ENCODE measurements around the gene DCBLD2. TPM values are rescaled to one million over a fixed set of nuclear protein-coding genes. Genes with fewer than 3 reads are reported as not detected.
A peak's percentile ranks its signal among the peaks of the same experiment; 100 is the strongest.

The DCBLD2 gene, protein sequence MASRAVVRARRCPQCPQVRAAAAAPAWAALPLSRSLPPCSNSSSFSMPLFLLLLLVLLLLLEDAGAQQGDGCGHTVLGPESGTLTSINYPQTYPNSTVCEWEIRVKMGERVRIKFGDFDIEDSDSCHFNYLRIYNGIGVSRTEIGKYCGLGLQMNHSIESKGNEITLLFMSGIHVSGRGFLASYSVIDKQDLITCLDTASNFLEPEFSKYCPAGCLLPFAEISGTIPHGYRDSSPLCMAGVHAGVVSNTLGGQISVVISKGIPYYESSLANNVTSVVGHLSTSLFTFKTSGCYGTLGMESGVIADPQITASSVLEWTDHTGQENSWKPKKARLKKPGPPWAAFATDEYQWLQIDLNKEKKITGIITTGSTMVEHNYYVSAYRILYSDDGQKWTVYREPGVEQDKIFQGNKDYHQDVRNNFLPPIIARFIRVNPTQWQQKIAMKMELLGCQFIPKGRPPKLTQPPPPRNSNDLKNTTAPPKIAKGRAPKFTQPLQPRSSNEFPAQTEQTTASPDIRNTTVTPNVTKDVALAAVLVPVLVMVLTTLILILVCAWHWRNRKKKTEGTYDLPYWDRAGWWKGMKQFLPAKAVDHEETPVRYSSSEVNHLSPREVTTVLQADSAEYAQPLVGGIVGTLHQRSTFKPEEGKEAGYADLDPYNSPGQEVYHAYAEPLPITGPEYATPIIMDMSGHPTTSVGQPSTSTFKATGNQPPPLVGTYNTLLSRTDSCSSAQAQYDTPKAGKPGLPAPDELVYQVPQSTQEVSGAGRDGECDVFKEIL
- total RNA-seq (2014; rRNA removed; shearing (Covaris generic)), result 808 and 1,036 TPM in 2 replicates

DNA sequence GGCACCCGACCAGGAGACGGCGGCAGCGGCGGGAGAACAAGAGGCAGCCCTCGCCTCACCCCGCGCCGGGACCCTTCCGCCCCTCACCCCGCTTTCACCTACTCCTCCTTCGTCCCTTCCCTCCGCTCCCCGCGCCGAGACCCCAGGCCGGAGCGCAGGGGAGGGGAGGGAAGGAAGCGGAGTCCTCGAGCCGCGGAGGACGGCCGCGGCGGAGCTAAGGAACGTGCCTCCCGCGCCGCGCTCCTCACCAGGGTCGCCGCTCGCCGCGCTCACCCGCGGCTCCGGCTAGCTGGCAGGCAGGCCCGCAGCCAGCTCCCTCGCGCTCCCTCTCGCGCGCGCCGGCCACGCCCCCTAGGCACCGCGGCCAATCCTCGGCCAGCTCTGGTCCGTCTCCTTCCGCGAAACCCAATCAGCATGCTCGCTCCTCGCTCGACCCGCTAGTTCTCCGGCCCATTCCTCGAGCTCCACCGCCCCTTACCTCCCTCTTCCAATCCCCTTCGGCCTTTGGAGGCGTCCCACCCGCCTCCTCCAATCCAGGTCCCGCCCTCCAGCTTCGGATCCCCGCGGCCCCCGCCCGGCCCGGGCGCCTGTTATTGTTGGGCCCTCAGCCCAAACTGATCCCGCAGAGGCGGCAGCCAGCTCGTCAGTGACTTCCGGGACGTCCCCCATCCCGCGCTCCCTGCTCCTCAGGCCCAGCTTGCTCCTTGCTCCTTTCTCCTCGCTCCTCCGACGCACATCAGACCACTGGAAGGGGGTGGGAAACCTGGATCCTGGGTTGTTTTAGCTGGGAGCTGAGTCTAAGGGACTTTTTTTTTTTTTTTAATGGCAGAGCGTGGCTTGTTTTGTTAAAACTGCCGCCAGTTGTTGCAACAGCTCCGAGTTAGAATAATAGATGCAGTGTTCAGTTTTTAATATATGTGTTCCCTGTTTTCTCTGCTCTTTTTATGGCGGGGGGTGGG, at the start of gene DCBLD2:
DCBLD2 (minus strand) TSS at position 304 of the 959 bp plus-strand sequence. CDS start 369 bp downstream, outside the sequence.
- peak; percentile 94 for DNase-seq (ENCODE audit: low spot score)

DNA sequence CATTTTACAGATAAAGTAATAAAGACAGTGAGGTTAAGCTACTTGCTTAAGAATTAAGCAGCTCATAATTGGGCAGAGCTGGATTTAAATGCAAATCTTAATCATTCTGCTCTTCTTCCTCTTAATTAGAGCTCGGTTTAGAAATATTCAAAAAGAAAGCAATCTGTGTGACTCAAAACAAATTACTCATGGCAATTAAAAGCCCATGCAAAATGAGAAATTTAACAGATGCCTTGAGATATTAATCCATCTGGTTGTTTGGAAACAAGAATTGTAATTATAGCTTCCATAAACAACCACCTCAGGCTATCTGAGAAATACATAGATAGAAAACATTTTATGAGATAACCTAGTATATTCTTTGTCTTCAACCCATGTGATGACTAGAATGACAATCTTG, 44.2 kb upstream of the DCBLD2 start:
- DNase-seq (ENCODE audit: low spot score), result no peak

DNA sequence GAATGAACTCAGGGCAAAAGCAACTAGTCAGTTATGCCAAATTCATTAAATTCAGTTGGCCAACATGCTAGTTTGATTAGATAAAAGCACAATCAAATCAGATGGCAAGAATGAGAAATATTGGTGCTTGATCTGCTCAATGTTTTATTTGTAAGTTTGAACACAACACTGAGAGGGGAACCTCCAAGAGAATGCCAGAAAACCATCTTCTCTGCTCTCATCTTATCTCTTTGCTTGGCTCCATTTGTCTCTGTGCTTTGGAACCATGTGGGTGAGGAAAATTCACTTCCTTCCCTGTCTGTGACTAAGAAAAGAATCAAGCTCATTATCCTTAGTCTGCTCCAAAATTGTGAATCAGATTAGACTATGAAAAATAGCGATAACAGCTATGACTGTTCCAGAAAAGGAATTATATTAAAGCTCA, 43.6 kb upstream of the DCBLD2 start:
- DNase-seq (ENCODE audit: low spot score), result no peak

DNA sequence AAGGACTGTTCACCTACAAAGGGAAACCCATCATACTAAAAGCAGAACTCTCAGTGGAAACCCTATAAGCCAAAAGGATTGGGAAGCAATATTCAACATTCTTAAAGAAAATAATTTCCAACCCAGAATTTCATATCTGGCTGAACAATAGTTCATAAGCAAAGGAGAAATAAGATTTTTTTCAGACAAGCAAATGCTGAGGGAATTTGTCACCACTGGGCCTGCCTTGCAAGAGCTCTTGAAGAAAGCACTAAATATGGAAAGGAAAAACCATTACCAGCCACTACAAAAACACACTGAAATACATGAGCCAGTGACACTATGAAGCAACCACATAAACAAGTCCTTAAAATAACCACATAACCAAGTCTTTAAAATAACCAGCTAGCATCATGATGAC, 28.9 kb upstream of the DCBLD2 start:
- no peak for DNase-seq (ENCODE audit: low spot score)

DNA sequence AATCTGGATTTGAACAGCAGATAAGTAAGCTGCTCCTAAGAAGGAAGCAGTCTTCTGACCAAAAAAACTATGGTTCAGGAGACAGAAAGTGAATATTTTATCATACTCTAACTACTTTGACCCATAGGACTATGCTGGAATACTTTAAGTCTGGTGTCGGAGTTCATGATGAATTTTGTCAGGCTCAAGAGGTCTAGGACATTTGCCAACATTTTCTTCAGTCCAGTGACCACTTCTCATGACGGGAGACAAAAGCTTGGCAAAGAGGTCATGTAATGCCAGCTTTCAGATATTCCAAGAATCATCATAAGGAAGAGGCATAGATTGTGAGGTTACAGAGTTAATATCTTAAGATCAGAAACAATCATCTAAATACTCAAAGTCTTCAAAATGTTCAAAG, 20.5 kb upstream of the DCBLD2 start:
- no peak for DNase-seq (ENCODE audit: low spot score)

DNA sequence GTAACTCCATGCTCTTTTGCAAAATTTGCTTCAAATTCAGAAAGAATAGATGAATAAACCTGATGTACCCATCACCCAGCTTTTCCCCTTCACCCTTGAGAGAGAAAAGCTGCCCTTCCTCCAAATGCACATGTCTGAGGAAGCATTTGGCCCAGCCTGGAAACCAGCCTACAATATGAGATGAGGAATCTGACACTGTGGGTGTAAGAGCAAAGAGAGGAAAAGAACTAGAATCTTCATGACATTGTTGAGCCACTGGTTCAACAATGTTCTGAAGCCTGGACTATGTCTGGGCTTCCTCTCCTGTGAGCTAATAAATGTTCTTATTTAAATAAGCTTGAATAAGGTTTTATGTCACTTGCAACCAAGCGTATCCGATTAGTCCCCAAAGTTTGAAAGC, 18.7 kb upstream of the DCBLD2 start:
- no peak for DNase-seq (ENCODE audit: low spot score)

DNA sequence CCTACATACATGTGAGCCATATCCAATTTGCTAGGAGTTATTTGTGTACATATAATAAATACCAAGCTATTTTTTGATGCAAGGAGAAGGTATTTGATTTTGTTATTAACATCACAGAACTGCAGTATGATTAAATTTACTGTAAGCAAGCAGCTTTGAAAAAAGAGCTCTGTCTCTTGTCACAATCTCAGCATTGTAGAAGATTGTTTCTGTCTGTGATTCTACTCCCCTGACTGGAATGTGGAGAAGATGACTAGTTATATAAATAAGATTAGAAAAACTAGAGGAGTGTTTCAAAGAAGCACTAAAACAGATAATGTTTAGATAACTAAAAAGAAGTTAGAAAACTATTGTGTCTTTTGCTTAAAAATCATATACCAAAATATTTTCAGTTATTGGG, 17.1 kb upstream of the DCBLD2 start:
- no peak for DNase-seq (ENCODE audit: low spot score)

DNA sequence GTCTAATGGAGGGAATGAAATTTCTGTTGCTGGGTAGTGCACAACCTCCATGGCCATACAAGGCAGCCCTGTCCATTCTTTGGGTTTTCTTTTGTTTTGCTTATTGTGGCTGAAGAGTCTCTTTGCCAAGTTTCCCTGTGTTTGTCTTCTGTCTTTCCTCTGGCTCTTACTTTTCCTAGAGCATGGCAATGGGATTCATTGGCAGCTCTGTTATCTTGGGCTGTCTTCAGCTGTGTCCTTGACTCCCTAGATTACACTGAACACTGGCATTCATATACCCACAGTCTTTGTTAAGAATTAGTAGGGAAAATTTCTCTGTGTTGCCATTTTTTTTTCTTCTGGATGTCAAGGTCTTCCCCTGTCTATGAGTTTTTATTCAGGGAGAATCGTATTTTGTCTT, 16.1 kb upstream of the DCBLD2 start:
- DNase-seq (ENCODE audit: low spot score), result no peak

DNA sequence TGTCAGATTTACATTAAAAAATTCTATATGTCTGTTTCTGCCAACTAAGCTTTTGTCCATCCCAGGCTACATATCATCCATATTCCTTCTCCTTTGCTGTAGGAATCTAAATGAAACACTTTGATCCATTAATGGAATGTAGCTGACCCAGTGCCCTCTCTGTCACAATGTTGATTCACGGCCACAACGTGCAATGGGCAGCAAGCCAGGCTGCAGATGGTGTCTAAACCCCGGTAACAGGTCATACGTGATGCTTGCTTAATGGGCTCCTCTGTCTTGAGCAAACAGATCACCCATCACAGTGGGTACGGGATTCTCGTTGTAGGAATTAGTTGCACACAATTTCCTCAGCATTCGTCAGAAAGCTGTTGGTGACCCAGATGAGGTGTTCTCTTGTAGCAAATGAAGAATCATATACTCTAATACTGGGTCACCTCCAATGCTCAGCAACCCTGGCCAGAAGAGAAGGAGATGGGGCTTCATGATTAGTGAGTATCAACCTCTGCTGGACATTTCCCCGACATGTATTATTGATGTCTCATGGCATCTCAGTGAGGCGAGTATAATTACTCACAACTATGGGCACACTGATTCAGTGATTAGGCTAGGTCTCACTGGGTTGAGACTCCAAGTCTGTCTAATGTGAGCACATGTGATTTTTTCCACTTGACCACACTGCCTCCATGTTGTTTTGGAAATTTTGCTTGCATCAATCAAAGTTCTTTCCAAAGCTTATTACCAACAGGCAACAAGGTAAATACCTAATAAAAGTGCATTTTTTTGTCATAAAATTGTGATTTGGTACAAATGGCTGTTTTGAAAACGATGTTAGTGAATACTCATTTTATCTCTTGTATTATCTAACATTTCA, 12.9 kb upstream of the DCBLD2 start:
- no peak for DNase-seq (ENCODE audit: low spot score)

DNA sequence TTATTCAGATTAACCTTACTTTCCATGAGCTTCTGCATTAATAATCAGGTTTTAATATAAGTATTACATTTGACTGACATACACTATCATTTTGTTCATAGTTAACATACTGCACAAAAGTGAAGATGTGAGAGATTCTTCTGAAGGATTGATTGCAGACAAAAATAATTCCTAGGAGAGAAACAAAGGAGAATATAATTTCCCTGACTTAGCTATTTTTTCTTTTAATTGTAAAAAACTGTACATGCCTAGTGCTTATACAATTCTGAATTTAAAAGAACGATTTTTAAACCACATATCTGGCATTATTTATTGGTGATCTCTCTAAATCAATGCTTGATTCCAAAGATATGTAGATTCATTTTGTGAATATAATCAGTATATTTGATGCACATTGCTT, 11.0 kb upstream of the DCBLD2 start:
- DNase-seq (ENCODE audit: low spot score), result no peak

DNA sequence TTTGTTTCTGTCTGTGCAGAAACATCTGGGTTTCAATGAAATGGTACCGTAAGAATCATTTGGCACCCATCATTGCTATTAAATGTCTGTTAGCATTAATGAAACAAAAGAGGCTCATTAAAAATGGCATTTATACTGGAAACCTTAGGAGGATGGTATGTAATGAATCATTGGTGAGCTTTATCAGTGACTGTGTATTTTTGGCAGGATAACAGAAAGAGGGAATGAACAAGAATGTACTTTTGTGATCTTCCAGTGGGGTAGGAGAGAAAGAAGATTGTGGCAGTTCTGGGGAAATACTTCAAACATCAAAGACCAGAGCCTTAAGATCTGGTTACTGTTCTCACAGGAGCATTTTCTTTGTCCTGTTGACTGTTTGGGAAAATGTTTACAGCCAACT, 4.7 kb upstream of the DCBLD2 start:
- DNase-seq (ENCODE audit: low spot score), result peak; percentile 93

DNA sequence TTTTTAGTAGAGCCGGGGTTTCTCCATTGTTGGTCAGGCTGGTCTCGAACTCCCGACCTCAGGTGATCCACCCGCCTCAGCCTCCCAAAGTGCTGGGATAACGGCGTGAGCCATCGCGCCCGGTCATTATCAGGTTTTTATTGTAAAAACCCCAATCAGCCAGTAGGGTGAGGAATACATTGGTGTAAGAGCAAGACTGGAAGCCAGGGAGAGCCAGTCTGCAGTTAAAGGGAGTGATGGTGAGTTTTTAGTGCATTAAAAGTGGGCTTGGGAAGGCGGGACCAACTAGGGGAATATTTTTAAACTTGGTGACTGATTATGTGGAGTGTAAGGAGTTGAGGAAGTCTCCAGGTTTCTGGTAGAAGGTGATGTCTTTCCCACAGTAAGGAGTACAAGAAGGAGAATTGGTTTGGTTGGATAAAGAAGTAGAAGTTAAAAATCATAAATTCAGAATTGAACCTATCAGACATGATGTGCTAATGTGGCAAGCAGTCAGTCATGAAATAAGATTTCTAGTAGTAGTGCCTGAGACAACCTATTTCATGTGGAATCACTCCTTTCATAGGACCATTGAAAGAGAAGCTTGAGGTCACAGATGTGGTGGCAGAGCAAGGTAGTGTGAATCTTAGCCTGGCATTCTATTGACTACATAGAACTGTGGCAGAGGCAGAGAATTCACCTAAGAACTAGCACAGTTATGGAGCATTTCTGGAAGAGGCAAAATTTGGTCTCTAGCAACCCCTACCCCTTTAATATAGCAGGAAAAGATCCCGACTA, 2.4 kb upstream of the DCBLD2 start:
- peak; percentile 56 for DNase-seq (ENCODE audit: low spot score)

DNA sequence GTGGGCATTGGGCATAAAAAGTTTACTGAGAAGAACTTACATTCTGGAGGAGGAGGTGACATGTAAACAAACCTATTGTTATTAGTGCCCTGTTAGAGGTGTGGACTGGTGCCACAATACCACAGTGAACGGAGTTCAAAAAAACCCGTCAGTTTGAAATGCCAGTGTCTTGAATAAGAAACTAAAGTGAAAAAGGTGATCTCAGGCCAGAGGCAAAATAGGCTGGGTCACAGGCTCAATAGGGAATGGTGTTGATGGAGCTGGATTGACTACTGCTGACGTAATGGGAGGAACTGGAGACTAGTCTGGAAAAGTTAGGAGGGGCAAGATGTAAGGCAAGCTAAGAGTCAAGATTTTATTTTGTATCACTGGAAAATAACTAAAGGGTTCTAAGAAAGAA, 1.6 kb upstream of the DCBLD2 start:
- peak; percentile 88 for DNase-seq (ENCODE audit: low spot score)

DNA sequence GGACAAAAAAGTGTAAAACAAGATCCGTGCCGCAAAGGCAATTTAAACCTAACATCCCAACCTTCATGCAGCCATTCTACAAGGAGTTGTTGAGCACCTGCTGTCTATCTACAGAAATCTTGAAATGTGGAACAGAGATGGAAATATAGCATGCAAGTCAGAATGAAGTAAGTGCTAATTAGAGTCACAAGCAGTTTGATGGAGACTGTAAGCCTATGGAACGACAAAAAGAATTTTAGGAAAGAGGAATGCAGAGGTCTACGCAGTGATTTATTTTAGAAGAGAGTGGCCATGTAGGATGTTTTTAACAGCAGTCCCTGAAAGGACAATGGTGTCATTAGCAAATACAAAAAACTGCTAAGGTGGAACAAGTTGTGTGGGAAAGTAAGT, 851 bp upstream of the DCBLD2 start:
- DNase-seq (ENCODE audit: low spot score), result no peak

DNA sequence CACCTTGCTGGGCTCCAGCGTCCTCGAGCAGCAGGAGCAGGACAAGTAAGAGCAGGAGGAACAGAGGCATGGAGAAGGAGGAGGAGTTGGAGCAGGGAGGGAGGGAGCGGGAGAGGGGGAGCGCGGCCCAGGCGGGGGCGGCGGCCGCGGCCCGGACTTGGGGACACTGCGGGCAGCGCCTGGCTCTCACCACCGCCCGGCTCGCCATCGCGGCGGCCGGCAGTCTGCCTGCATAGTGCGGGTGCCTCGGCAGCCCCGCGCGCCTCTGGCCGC, 440 bp downstream of the DCBLD2 start:
- DNase-seq (ENCODE audit: low spot score), result no peak

DNA sequence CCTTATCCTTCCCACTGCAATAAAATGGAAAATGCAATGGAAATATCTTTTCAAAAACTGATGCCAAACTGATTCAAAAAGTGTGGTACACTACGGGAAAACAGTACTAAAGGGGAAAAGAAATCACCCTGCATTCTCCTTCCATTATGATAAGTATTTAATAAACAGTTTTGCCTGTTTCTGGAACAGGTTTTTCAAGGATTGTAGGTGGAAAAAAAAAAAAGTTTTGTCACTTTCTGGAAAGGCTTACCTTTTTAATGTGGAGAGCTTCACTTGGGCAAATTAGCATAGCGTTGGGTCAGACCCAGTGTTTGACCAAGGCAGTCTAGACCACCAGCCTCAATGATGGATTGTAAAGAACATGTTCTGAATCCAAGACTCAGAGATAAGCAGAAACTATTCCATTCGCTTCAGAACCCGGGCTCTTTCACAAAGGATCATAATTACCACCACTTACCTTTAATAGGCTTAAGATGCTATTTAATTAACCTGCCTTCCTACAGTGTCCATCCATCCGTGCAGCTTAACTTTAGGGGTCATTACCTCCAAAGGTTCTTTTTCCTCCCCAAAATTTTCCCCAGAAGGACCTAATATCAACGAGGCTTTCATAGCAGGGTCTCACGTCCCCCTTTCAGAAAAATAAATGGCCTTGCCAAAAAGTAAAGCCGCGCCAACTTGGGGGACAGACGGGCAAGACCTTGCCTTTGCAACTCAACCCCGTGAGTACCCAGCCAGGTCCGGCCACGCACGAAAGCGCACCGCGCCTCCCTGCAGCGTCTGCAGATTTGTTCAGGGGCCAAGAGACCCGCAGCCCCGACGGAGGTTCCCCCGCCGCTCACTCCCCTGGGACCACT, 1.0 kb downstream of the DCBLD2 start:
- DNase-seq (ENCODE audit: low spot score), result peak; percentile 67

DNA sequence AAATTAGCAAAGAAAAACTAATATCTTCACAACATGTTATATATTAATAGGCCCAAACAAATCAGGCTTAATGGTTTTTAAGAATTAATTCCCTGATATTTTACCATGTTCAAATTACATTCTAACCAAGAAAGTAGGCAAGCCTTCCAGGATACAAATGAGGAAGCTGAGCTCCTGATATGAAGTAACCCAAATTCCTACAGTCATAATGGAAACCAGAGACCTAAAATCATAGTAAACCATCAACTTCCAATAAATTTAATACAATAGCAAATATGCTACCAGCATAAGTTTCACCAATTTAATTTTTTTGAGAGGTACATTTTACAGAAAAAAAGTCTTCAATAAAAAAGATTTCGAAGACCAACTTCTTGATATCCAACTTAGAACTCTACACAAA, 3.8 kb downstream of the DCBLD2 start:
- DNase-seq (ENCODE audit: low spot score), result no peak

DNA sequence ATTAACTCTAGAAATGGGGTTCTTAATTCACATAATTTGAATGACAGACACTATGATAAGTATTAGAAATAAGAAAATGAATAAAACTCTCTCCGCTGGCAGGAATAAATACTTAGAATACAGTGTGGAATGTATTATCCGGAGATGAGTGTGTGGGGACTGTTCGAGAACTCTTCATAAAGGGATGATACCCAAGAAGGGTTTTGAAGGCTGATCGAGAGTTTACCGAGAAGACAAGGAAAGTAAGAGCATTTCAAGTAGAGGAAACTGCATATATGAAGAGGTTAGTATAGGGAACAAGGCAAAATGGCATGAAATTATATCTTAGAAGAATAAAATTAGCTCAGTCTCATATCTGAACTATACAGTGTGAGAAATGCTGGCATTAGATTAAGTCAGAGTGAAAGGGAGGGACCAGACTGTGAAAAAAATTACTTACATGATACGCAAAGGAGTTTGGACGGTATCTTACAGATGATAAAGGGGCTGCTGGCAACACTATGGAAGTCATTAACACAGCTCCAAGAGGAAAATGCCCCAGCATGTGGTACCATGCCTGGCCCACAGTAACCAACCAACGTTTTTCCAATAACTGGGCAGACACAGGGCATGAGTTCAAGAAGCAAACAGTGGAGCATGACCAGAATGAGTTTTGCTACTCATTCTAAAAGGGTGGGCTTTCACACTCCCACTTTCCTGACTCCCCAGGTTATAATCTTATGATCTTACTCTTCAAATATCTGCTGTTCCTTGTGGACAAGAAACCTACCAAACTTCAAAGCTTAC, 6.5 kb downstream of the DCBLD2 start:
- no peak for DNase-seq (ENCODE audit: low spot score)

DNA sequence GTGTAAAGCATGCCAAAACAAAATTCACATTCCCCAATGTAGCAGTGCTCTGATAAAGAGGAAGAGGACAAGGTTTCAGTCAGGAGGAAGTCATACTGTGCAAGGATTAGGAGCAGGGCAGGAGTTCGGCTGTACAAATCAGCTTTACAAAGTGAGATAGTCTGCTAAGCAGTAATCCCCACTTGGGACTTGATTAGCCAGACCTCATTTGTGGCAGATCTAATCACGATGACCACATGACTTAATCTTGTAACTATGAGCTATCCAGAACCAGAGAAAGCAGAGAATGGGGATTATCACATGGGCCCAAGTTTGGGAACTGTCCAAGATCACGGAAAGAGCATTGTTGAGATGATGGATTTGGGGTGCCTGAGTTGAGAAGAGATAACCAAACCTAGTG, 7.8 kb downstream of the DCBLD2 start:
- peak; percentile 89 for DNase-seq (ENCODE audit: low spot score)
